ENCODE data around the gene TTYH2. TPM values are rescaled to one million over a fixed set of nuclear protein-coding genes. Genes with fewer than 3 reads are reported as not detected.

Gene TTYH2
- total RNA-seq, 1 donor from 2014 or later: 6.8 TPM

GRCh38 chr17:74303305-74303704 is 89.9 kb downstream of the TTYH2 start:
- Mint-ChIP-seq H3K4me1 (ENCODE audit: low read depth) (peaks cover 23% of the 10 kb centered on the region), H3K4me3 (no peak overlapping the region), H3K27me3 (ENCODE audit: insufficient read depth) (peaks cover 7% of the 10 kb centered on the region), H3K9me3 (no peaks in the 10 kb centered on the region), H3K36me3 (ENCODE audit: low read depth) (no peaks in the 10 kb centered on the region), H3K27ac (no peak overlapping the region)
- no peak for DNase-seq (ENCODE audit: low spot score)
- intact Hi-C loops (cut with micrococcal nuclease): loop anchor here (5.0 kb wide), 1 partner anchor 64 kb away; the partner anchor contains the start of gene GPR142

- H3K9me3 Mint-ChIP-seq: no peaks in the 10 kb centered on the region
- intact Hi-C loops (cut with micrococcal nuclease): loop anchor here (5.0 kb wide), 1 partner anchor 63 kb away; the partner anchor contains the start of gene GPR142
- no peak overlapping the region for H3K27ac Mint-ChIP-seq
- H3K4me1 Mint-ChIP-seq (ENCODE audit: low read depth): peaks cover 24% of the 10 kb centered on the region
- H3K36me3 Mint-ChIP-seq (ENCODE audit: low read depth): no peaks in the 10 kb centered on the region
- DNase-seq (ENCODE audit: low spot score): no peak
- H3K27me3 Mint-ChIP-seq (ENCODE audit: insufficient read depth): peaks cover 7% of the 10 kb centered on the region
- no peak overlapping the region for H3K4me3 Mint-ChIP-seq
These were observed 90.8 kb downstream of the TTYH2 start for GRCh38 chr17:74304184-74304583.

DNA sequence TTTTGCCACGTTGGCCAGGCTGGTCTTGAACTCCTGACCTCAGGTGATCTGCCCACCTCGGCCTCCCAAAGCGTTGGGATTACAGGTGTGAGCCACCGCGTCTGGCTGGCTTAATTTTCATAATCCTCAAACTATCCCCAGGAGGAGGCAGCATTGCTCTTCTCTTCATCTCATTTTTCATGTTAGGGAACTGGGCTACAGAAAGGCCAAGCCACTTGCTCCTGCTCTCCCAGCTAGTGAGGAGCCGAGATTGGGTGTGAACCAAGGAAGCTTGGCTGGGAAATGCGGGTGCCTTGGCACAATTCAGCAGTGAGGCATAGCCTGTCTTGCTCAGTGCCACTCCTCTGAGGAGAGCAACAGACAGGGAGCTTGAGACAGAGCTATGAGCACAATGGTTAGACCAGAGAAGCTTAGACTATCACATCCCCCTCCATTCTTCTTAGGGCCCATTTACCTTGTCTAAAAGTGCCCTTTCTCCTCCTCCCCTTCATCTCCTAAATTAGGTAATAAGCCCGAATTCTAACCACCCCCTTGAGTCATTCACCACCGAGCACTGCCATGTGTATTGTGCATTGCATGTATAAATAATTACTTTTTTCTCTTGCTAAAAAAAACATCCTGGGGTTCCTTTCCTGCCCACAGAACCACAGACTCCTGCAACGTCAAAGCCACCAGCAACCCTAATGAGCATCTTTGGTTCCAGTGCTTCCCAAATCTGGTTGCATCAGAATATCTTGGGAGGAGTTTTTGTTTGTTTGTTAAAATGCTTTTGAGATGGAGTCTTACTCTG is 92.7 kb downstream of the TTYH2 start:
- Mint-ChIP-seq H3K27ac (no peak overlapping the region), H3K9me3 (no peaks in the 10 kb centered on the region), H3K36me3 (ENCODE audit: low read depth) (no peaks in the 10 kb centered on the region), H3K4me3 (no peak overlapping the region), H3K27me3 (ENCODE audit: insufficient read depth) (peaks cover 7% of the 10 kb centered on the region), H3K4me1 (ENCODE audit: low read depth) (peaks cover 24% of the 10 kb centered on the region)
- intact Hi-C loops (cut with micrococcal nuclease): no loop called here
- DNase-seq (ENCODE audit: low spot score): no peak

GRCh38 chr17:74307984-74308773 is 94.8 kb downstream of the TTYH2 start:
- peaks cover 7% of the 10 kb centered on the region for H3K9me3 Mint-ChIP-seq
- DNase-seq (ENCODE audit: low spot score): no peak
- no peaks in the 10 kb centered on the region for H3K36me3 Mint-ChIP-seq (ENCODE audit: low read depth)
- intact Hi-C loops (cut with micrococcal nuclease): no loop called here
- no peak overlapping the region for H3K27ac Mint-ChIP-seq
- peaks cover 1% of the 10 kb centered on the region for H3K27me3 Mint-ChIP-seq (ENCODE audit: insufficient read depth)
- H3K4me1 Mint-ChIP-seq (ENCODE audit: low read depth): peaks cover 16% of the 10 kb centered on the region
- no peak overlapping the region for H3K4me3 Mint-ChIP-seq

DNA sequence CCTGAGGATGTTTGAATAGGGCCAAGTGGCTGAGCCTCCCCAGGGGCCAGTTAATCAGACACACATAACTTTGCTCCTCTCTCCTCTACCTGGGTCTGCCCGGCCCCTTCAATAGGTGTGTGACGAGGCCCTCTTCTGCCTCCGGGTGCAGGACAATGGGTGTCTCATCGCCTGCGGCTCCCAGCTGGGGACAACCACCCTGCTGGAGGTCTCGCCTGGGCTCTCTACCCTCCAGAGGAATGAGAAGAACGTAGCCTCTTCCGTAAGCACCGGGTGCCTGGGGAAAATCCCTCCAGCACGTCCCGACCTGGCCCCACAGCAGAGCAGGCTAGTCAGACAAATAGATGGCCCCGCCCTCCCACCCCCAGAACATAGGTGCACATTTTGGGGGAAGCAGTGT is 96.5 kb downstream of the TTYH2 start:
- no peak overlapping the region for H3K27ac Mint-ChIP-seq
- no peak for DNase-seq (ENCODE audit: low spot score)
- peaks cover 16% of the 10 kb centered on the region for H3K4me1 Mint-ChIP-seq (ENCODE audit: low read depth)
- no peaks in the 10 kb centered on the region for H3K36me3 Mint-ChIP-seq (ENCODE audit: low read depth)
- intact Hi-C loops (cut with micrococcal nuclease): no loop called here
- no peak overlapping the region for H3K4me3 Mint-ChIP-seq
- peaks cover 1% of the 10 kb centered on the region for H3K27me3 Mint-ChIP-seq (ENCODE audit: insufficient read depth)
- H3K9me3 Mint-ChIP-seq: peaks cover 7% of the 10 kb centered on the region

Other genes with a start within 250 kb of the TTYH2 start
- gene RPL38, start 9.9 kb upstream of the TTYH2 start, total RNA-seq: 1,123 and 1,161 TPM in 2 replicates
- gene DNAI2, start 60.7 kb downstream of the TTYH2 start, total RNA-seq: 0.12 and 0.18 TPM in 2 replicates
- gene KIF19, start 112.7 kb downstream of the TTYH2 start, total RNA-seq: 0.10 and 0.13 TPM in 2 replicates
- gene BTBD17, start 148.3 kb downstream of the TTYH2 start, total RNA-seq: not detected in 2 replicates
- gene GPR142, start 153.9 kb downstream of the TTYH2 start, total RNA-seq: not detected in 2 replicates
- 0.86 TPM in 1 of 2 replicates, not detected in the other for gene GPRC5C, start 218.5 kb downstream of the TTYH2 start, total RNA-seq